ENCODE data around the gene DHDDS.
"Not testable (repeated sequence)": the region's sequence is repeated elsewhere in the genome, so short reads cannot be mapped to it uniquely, and the experiment has no call there.

The DHDDS gene

GRCh38 chr1:26431979-26432695 is at the start of gene DHDDS:
TSS of gene DHDDS (plus strand) at chr1:26432321. CDS start at chr1:26432946, 625 bp downstream.
- peak; percentile 77 for DNase-seq

- no peak for DNase-seq
Measured at GRCh38 chr1:26384076-26384475, 48.0 kb upstream of the DHDDS start.

- not testable (repeated sequence) for DNase-seq
Measured at GRCh38 chr1:26385063-26385462, 47.1 kb upstream of the DHDDS start.

- no peak for DNase-seq
Measured at GRCh38 chr1:26387447-26387846, 44.7 kb upstream of the DHDDS start.

- no peak for DNase-seq
Measured at GRCh38 chr1:26388791-26389445, 43.2 kb upstream of the DHDDS start.

GRCh38 chr1:26389604-26390247 is 42.4 kb upstream of the DHDDS start:
- no peak for DNase-seq

GRCh38 chr1:26391450-26391849 is 40.7 kb upstream of the DHDDS start:
- no peak for DNase-seq

GRCh38 chr1:26395754-26396153 is 36.4 kb upstream of the DHDDS start:
- no peak for DNase-seq

- no peak for DNase-seq
Measured at GRCh38 chr1:26399034-26399433, 33.1 kb upstream of the DHDDS start.

- DNase-seq: no peak
Measured at GRCh38 chr1:26401891-26402290, 30.2 kb upstream of the DHDDS start.

- no peak for DNase-seq
Measured at GRCh38 chr1:26403656-26404055, 28.5 kb upstream of the DHDDS start.

GRCh38 chr1:26404641-26405040 is 27.5 kb upstream of the DHDDS start:
- DNase-seq: no peak

- DNase-seq: no peak
Measured at GRCh38 chr1:26405281-26405915, 26.7 kb upstream of the DHDDS start.

GRCh38 chr1:26408604-26409003 is 23.5 kb upstream of the DHDDS start:
- no peak for DNase-seq

GRCh38 chr1:26409191-26409807 is 22.8 kb upstream of the DHDDS start:
- DNase-seq: no peak

GRCh38 chr1:26410706-26411623 is 21.2 kb upstream of the DHDDS start, which contains the start of gene LIN28A:
TSS of gene LIN28A (plus strand) at chr1:26410817. CDS start at chr1:26410892, 75 bp downstream.
- no peak for DNase-seq

GRCh38 chr1:26411624-26412074 is 20.5 kb upstream of the DHDDS start:
- DNase-seq: no peak

- DNase-seq: no peak
Measured at GRCh38 chr1:26412180-26412840, 19.8 kb upstream of the DHDDS start.

GRCh38 chr1:26413031-26413430 is 19.1 kb upstream of the DHDDS start:
- no peak for DNase-seq

- no peak for DNase-seq
Measured at GRCh38 chr1:26417111-26417759, 14.9 kb upstream of the DHDDS start.
